Trophoblast cell (in vitro differentiated cells and primary cell): Measurements from ENCODE around the gene XPO6.

ENCODE experiments used
- DNase-seq, 2 donors: peaks; one replicate each; pipeline ENCODE4 v3.0.0-alpha.2; 2016
- H2AFZ ChIP-seq: 2 replicates; pipeline ENCODE4 v1.6.1; 2013; ENCODE audit warnings: low read length, moderate library complexity, mild to moderate bottlenecking; ENCODE audit not compliant: insufficient read depth, poor library complexity
- H2AK5ac ChIP-seq: 2 replicates; pipeline ENCODE4 v1.6.1; 2013; ENCODE audit warnings: mild to moderate bottlenecking, low read length
- H2BK120ac ChIP-seq: 2 replicates; pipeline ENCODE4 v1.6.1; 2013; ENCODE audit warnings: low read length, mild to moderate bottlenecking, moderate library complexity; ENCODE audit not compliant: insufficient read depth, poor library complexity
- H2BK12ac ChIP-seq: 2 replicates; pipeline ENCODE4 v1.6.1; 2013; ENCODE audit warnings: mild to moderate bottlenecking, low read length, moderate library complexity
- H2BK5ac ChIP-seq: 2 replicates; pipeline ENCODE4 v1.6.1; 2013; ENCODE audit warnings: low read length, low read depth, moderate library complexity, mild to moderate bottlenecking; ENCODE audit not compliant: poor library complexity
- H3K14ac ChIP-seq: 2 replicates; pipeline ENCODE4 v1.6.1; 2013; ENCODE audit warnings: mild to moderate bottlenecking, low read length
- H3K18ac ChIP-seq: 2 replicates; pipeline ENCODE4 v1.6.1; 2013; ENCODE audit warnings: mild to moderate bottlenecking, low read length
- H3K23ac ChIP-seq: 2 replicates; pipeline ENCODE4 v1.6.1; 2013; ENCODE audit warnings: low read length
- H3K27ac ChIP-seq: 2 replicates; pipeline ENCODE4 v1.5.1; 2013; ENCODE audit warnings: low read depth, mild to moderate bottlenecking, inconsistent platforms, low read length, moderate library complexity
- H3K27me3 ChIP-seq: 2 replicates; pipeline ENCODE4 v1.6.1; 2013; ENCODE audit warnings: inconsistent platforms, mild to moderate bottlenecking, low read length, moderate library complexity; ENCODE audit not compliant: insufficient read depth
- H3K36me3 ChIP-seq, 2 experiments: 1 replicate in 1 of 2; 2 replicates in 1 of 2; pipeline ENCODE4 v1.6.1; 2013; ENCODE audit warnings: low read length in 2 of 2, mild to moderate bottlenecking in 2 of 2, moderate library complexity in 1 of 2; ENCODE audit not compliant: insufficient read depth in 2 of 2, control insufficient read depth in 1 of 2
- H3K4ac ChIP-seq: 2 replicates; pipeline ENCODE4 v1.6.1; 2013; ENCODE audit warnings: low read depth, mild to moderate bottlenecking, low read length, moderate library complexity
- H3K4me1 ChIP-seq, 2 experiments: 1 replicate in 1 of 2; 2 replicates in 1 of 2; pipeline ENCODE4 v1.6.1; 2013; ENCODE audit warnings: low read length in 2 of 2, mild to moderate bottlenecking in 2 of 2, moderate library complexity in 1 of 2; ENCODE audit not compliant: insufficient read depth in 2 of 2, control insufficient read depth in 1 of 2
- H3K4me2 ChIP-seq: 2 replicates; pipeline ENCODE4 v1.6.1; 2013; ENCODE audit warnings: inconsistent platforms, mild to moderate bottlenecking, low read length, moderate library complexity
- H3K4me3 ChIP-seq: 2 replicates; pipeline ENCODE4 v1.5.1; 2013; ENCODE audit warnings: mild to moderate bottlenecking, low read depth, low read length, inconsistent platforms
- H3K79me1 ChIP-seq: one replicate; pipeline ENCODE4 v1.6.1; 2013; ENCODE audit warnings: low read length
- H3K79me2 ChIP-seq: 2 replicates; pipeline ENCODE4 v1.6.1; 2013; ENCODE audit warnings: low read length, mild to moderate bottlenecking; ENCODE audit not compliant: control insufficient read depth, insufficient read depth, poor library complexity
- H3K9ac ChIP-seq: 2 replicates; pipeline ENCODE4 v1.6.1; 2013; ENCODE audit warnings: mild to moderate bottlenecking, low read length
- H3K9me3 ChIP-seq: 2 replicates; pipeline ENCODE4 v1.6.1; 2013; ENCODE audit warnings: low read depth, mild to moderate bottlenecking, control low read depth, inconsistent platforms, low read length; ENCODE audit not compliant: insufficient read depth
- H4K12ac ChIP-seq: 2 replicates; pipeline ENCODE4 v1.6.1; 2013; ENCODE audit warnings: low read depth, mild to moderate bottlenecking, low read length, moderate library complexity
- H4K8ac ChIP-seq: 2 replicates; pipeline ENCODE4 v1.6.1; 2013; ENCODE audit warnings: low read depth, mild to moderate bottlenecking, low read length, moderate library complexity
- H4K91ac ChIP-seq: one replicate; pipeline ENCODE4 v1.6.1; 2013; ENCODE audit warnings: low read depth, mild to moderate bottlenecking, low read length, moderate library complexity
- WGBS: extraction: QIAGEN DNeasy Blood & Tissue Kit; methylation state at CpG from one replicate; pipeline ENCODE4 v1.1.7; 2013; ENCODE audit warnings: missing lambda C conversion rate; ENCODE audit not compliant: insufficient read length, insufficient coverage; ENCODE audit errors: extremely low coverage; 5-methylcytosine and 5-hydroxymethylcytosine counted together

The XPO6 gene

DNA sequence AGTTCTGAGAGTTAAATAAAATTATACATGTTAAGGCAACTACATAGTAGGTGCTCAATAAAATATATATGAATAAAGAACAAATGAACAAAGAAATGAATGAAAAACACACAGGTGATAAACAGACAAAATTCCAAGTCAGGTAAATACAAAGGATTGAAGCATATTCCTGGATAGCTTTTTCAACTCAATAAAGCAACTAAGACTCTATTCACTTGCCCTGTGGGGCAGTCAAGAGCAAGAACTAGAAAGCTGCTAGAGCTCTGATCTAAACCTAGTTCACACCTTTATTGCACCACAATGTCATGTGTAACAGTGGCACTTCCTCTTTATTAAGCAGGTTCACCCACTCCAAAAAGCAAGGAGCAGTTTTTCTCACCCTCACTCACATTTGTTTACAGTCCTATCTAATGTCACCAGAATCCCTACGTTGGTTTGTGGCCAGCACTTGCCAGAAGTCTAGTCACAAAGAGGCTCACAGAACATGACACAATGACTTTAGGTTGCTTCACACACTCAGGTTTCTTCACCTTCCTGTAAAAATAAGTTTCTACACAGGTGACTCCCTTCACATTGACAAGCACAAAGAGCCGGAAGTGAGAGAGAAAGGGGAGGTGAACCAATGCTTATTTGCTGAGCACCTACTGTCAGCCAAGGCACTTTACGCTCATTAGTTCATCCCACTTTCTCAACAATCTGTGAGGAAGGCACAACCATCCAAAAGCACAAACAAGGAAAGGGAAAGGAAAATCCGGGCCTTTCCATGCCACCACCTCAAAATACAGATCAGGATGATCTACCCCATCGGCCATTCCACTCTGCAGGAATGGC is 70.8 kb downstream of the XPO6 start:
- H3K9me3 ChIP-seq, result no peaks in the 10 kb centered on the region
- no peak overlapping the region for H3K18ac ChIP-seq
- H3K9ac ChIP-seq, result no peak overlapping the region
- H2BK120ac ChIP-seq, result no peak overlapping the region
- H3K4me2 ChIP-seq, result no peak overlapping the region
- no peak overlapping the region for H3K4me3 ChIP-seq
- no peaks in the 10 kb centered on the region for H3K27me3 ChIP-seq
- H3K79me1 ChIP-seq, result no peaks in the 10 kb centered on the region
- peaks cover 0 to 2% of the 10 kb centered on the region in 2 experiments for H3K4me1 ChIP-seq
- H2AFZ ChIP-seq, result no peak overlapping the region
- H2BK5ac ChIP-seq, result no peak overlapping the region
- H2BK12ac ChIP-seq, result no peak overlapping the region
- no peak overlapping the region for H3K23ac ChIP-seq
- no peaks in the 10 kb centered on the region for H3K79me2 ChIP-seq
- no peak for DNase-seq
- H3K36me3 ChIP-seq, result peaks cover 4% of the 10 kb centered on the region in 2 experiments
- no peak overlapping the region for H4K91ac ChIP-seq
- H3K4ac ChIP-seq, result no peak overlapping the region
- H4K8ac ChIP-seq, result no peak overlapping the region
- H3K27ac ChIP-seq, result no peak overlapping the region
- WGBS, result no CpG with 5 or more reads among the region's 5 CpGs
- no peak overlapping the region for H2AK5ac ChIP-seq
- no peak overlapping the region for H4K12ac ChIP-seq
- no peak overlapping the region for H3K14ac ChIP-seq

DNA sequence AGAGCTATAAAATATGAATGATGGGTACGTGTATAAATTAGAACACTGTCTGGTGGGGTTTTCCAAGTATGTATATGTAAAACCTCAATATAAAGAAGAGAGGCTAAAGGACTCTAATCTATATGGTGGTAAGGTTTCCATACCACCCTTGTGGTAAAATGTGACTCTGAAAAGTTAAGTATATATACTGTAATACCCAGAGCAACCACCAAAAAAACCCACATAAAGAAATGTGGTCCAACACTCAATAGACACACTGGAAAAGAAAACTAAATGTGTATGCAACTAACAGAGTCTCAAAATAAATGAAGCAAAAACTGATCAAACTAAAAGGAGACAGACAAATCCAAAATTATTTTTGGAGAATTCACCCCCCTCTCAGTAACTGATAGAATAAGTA is 72.2 kb downstream of the XPO6 start:
- Histone ChIP-seq H3K14ac (no peak overlapping the region), H3K4me3 (no peak overlapping the region), H3K36me3 (peaks cover 5 to 6% of the 10 kb centered on the region in 2 experiments), H3K9me3 (no peaks in the 10 kb centered on the region), H2BK12ac (no peak overlapping the region), H2AK5ac (no peak overlapping the region), H3K9ac (no peak overlapping the region), H3K79me2 (no peaks in the 10 kb centered on the region), H3K79me1 (no peaks in the 10 kb centered on the region), H2BK120ac (no peak overlapping the region), H3K27ac (no peak overlapping the region), H3K27me3 (no peaks in the 10 kb centered on the region), H2AFZ (no peak overlapping the region), H4K8ac (no peak overlapping the region), H3K23ac (no peak overlapping the region), H3K4me2 (no peak overlapping the region), H3K4me1 (peaks cover 0 to 2% of the 10 kb centered on the region in 2 experiments), H4K91ac (no peak overlapping the region), H3K4ac (no peak overlapping the region), H4K12ac (no peak overlapping the region), H3K18ac (no peak overlapping the region), H2BK5ac (no peak overlapping the region)
- DNase-seq, result no peak
- WGBS, result no CpG with 5 or more reads among the region's 1 CpG

DNA sequence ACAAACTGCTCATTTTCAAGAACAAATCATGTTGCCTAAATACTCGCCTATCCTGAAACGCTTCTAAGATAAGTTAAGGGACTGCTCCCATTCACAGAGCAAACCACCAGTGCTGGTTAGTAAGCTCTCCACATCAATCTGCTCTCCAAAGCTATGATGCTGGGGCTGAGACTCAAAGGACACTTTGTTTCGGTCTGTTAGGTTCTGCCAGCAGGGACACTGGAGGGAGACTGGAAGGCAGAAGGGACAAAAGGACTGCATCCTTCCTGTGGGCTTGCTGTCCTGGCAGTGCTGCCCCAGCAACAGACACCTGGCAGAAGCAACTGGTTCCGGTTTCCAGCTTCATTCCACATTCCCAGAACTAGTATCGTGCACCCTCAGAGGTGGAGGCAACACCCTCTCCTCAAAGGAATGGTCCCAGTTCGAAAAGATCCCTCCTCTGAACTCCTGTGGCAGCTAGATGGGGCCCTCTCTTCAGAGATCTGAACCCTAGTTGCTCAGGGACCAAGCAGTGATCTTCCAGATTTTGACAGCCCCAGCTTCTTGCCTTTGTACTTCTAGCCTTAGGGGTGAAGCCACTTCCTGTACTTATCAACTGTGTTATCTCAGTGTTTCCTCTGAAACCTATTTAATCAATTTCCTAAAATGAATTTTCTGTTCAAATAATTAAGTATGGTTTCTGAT is 74.9 kb downstream of the XPO6 start:
- WGBS, result no CpG with 5 or more reads among the region's 6 CpGs
- no peak for DNase-seq

DNA sequence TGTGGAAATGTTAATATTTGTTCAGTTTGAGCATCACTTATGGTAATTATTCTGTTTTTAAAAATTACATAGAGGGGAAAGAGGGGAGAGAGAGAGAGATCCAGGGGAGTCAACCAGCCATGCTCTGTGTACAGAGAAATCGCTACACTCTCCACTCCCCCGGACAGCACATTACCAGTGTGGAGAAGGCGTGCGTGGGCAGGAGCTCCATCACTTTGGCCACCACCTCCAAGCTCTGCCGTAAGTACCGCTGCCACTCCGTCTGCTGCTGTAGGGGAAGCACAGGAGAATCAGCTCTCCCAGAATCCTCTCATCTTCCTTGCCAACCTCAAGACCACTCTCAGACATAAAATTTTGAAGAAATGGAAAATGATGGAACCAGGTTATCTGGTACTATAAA is 78.1 kb downstream of the XPO6 start:
- H3K36me3 ChIP-seq, result peaks cover 20 to 34% of the 10 kb centered on the region in 2 experiments
- H2AK5ac ChIP-seq, result no peak overlapping the region
- no peaks in the 10 kb centered on the region for H3K79me1 ChIP-seq
- no peak overlapping the region for H2BK120ac ChIP-seq
- H3K4ac ChIP-seq, result no peak overlapping the region
- H3K4me3 ChIP-seq, result no peak overlapping the region
- H3K9me3 ChIP-seq, result no peaks in the 10 kb centered on the region
- no peak overlapping the region for H2AFZ ChIP-seq
- no peak overlapping the region for H3K14ac ChIP-seq
- no peak overlapping the region for H4K91ac ChIP-seq
- H3K27ac ChIP-seq, result no peak overlapping the region
- H4K12ac ChIP-seq, result no peak overlapping the region
- no peak overlapping the region for H3K4me2 ChIP-seq
- H3K27me3 ChIP-seq, result no peaks in the 10 kb centered on the region
- no peak overlapping the region for H3K18ac ChIP-seq
- DNase-seq, result no peak
- H3K4me1 ChIP-seq, result peaks cover 0 to 2% of the 10 kb centered on the region in 2 experiments
- H3K23ac ChIP-seq, result no peak overlapping the region
- H4K8ac ChIP-seq, result no peak overlapping the region
- no peak overlapping the region for H3K9ac ChIP-seq
- H2BK12ac ChIP-seq, result no peak overlapping the region
- H3K79me2 ChIP-seq, result no peaks in the 10 kb centered on the region
- WGBS, result no CpG with 5 or more reads among the region's 7 CpGs
- no peak overlapping the region for H2BK5ac ChIP-seq

More for the DNA sequence above, 74.9 kb downstream of the XPO6 start:
- Histone ChIP-seq H3K4ac (no peak overlapping the region), H3K4me1 (peaks cover 0 to 2% of the 10 kb centered on the region in 2 experiments), H3K4me3 (no peak overlapping the region), H3K9ac (no peak overlapping the region), H2BK12ac (no peak overlapping the region), H3K27ac (no peak overlapping the region), H3K27me3 (no peaks in the 10 kb centered on the region), H3K36me3 (peaks cover 9 to 18% of the 10 kb centered on the region in 2 experiments), H2AK5ac (no peak overlapping the region), H2BK5ac (no peak overlapping the region), H3K23ac (no peak overlapping the region), H3K18ac (no peak overlapping the region), H4K91ac (no peak overlapping the region), H3K79me2 (no peaks in the 10 kb centered on the region), H3K14ac (no peak overlapping the region), H3K79me1 (no peaks in the 10 kb centered on the region), H2AFZ (no peak overlapping the region), H3K9me3 (no peaks in the 10 kb centered on the region), H3K4me2 (no peak overlapping the region), H4K8ac (no peak overlapping the region), H2BK120ac (no peak overlapping the region), H4K12ac (no peak overlapping the region)
